Lung (tissue), 16 donors: Measurements from ENCODE around the gene TMEM123. TPM values are rescaled to one million over a fixed set of nuclear protein-coding genes. Genes with fewer than 3 reads are reported as not detected.

Source experiments
- ATAC-seq: fragments of 200-7000 bp; cut with Tn5 transposase; one replicate; pipeline ENCODE4 v1.9.1; 2020; ENCODE audit warnings: moderate number of reproducible peaks; ENCODE audit not compliant: insufficient read depth, low FRiP score
- DNase-seq, 3 donors: peaks; one replicate each; pipeline ENCODE4 v3.0.0-alpha.2; 2013 to 2017
- H3K27ac ChIP-seq, 2 donors: one replicate each; pipeline ENCODE4 v1.5.1; 2013; ENCODE audit warnings: mild to moderate bottlenecking in 2 of 2, moderate library complexity in 2 of 2, control low read depth in 1 of 2, inconsistent platforms in 1 of 2, low read depth in 1 of 2, low read length in 1 of 2
- H3K27me3 ChIP-seq, 3 donors: one replicate each; pipeline ENCODE4 v1.5.1; 2013; ENCODE audit warnings: low read length in 2 of 3; ENCODE audit not compliant: control insufficient read depth in 3 of 3, insufficient read depth in 3 of 3
- H3K36me3 ChIP-seq, 4 donors: one replicate each; pipeline ENCODE4 v1.5.1; 2013; ENCODE audit warnings: low read length in 4 of 4, mild to moderate bottlenecking in 1 of 4, moderate library complexity in 1 of 4; ENCODE audit not compliant: control insufficient read depth in 4 of 4, insufficient read depth in 4 of 4
- H3K4me1 ChIP-seq, 5 donors: one replicate each; pipeline ENCODE4 v1.5.1; 2013; ENCODE audit warnings: low read length in 5 of 5, mild to moderate bottlenecking in 2 of 5, moderate library complexity in 1 of 5; ENCODE audit not compliant: control insufficient read depth in 5 of 5, insufficient read depth in 5 of 5
- H3K4me3 ChIP-seq: one replicate; pipeline ENCODE4 v1.5.1; 2013; ENCODE audit warnings: mild to moderate bottlenecking, control low read depth, moderate library complexity
- H3K9ac ChIP-seq, 2 donors: one replicate each; pipeline ENCODE4 v1.5.1; 2013; ENCODE audit warnings: low read length in 2 of 2, control low read depth in 1 of 2; ENCODE audit not compliant: insufficient read depth in 1 of 2
- H3K9me3 ChIP-seq, 4 donors: one replicate each; pipeline ENCODE4 v1.5.1; 2013; ENCODE audit warnings: low read length in 3 of 4, mild to moderate bottlenecking in 1 of 4, moderate library complexity in 1 of 4; ENCODE audit not compliant: control insufficient read depth in 4 of 4, insufficient read depth in 3 of 4
- WGBS, 2 donors: extraction: QIAGEN DNeasy Blood & Tissue Kit; methylation state at CpG; one replicate each; pipeline ENCODE4 v1.1.7; 2013; 5-methylcytosine and 5-hydroxymethylcytosine counted together
- long read RNA-seq, 5 donors: transcript quantifications; one replicate each; lab custom pipeline, GENCODE V29; 2026
- polyA plus RNA-seq, 2 donors: library from polyadenylated mRNA; stranded (reverse); fragments of 200-250 nt; gene quantifications; one replicate each; pipeline ENCODE4 v1.2.1, GENCODE V29; 2013
- total RNA-seq, 2 donors: library from RNA; depleted of rRNA in 1 of 2; stranded (reverse); fragments of >200 nt in 1 of 2; gene quantifications; one replicate each; pipeline ENCODE4 v1.2.1, GENCODE V29; 2014 to 2021
- TF ChIP-seq, protein P1 (sequence below): IDR thresholded peaks from 2 replicates; pipeline ENCODE4 v1.5.1; 2012; ENCODE audit warnings: mild to moderate bottlenecking; ENCODE audit errors: control extremely low read depth, extremely low read depth
- donor health status: control.
- donor health status: control.
- donor health status: Bipolar disorder and iron deficiency.
- donor health status: healthy.
- donor health status: DM: yes; HTN: yes; CAD: no.

TMEM123 gene
- 100 to 1,000 TPM; 117 to 245 TPM for total RNA-seq
- polyA plus RNA-seq, result 10 to 100 TPM; 53.6 to 83.5 TPM
- long read RNA-seq, donor 1, transcript TMEM123-202 (5 exons, 3,579 nt), result major isoform, 64 of 117 reads
- long read RNA-seq, donor 1, transcript TMEM123-206 (3 exons, 549 nt), result minor isoform, 29 of 117 reads
- long read RNA-seq, donor 1, partial matches to known transcripts, result 22 of 117 reads
- long read RNA-seq, donor 1, other reads (novel, unspliced or antisense), result 0 of 117 reads
- long read RNA-seq, donor 2, transcript TMEM123-202 (5 exons, 3,579 nt), result minor isoform, 7 of 52 reads
- long read RNA-seq, donor 2, transcript TMEM123-206 (3 exons, 549 nt), result major isoform, 36 of 52 reads
- long read RNA-seq, donor 2, partial matches to known transcripts, result 8 of 52 reads
- long read RNA-seq, donor 2, other reads (novel, unspliced or antisense), result 0 of 52 reads
- long read RNA-seq, donor 3, transcript TMEM123-202 (5 exons, 3,579 nt), result major isoform, 35 of 75 reads
- long read RNA-seq, donor 3, transcript TMEM123-206 (3 exons, 549 nt), result minor isoform, 23 of 75 reads
- long read RNA-seq, donor 3, partial matches to known transcripts, result 17 of 75 reads
- long read RNA-seq, donor 3, other reads (novel, unspliced or antisense), result 0 of 75 reads
- long read RNA-seq, donor 4, transcript TMEM123-202 (5 exons, 3,579 nt), result minor isoform, 5 of 44 reads
- long read RNA-seq, donor 4, transcript TMEM123-206 (3 exons, 549 nt), result major isoform, 28 of 44 reads
- long read RNA-seq, donor 4, partial matches to known transcripts, result 11 of 44 reads
- long read RNA-seq, donor 4, other reads (novel, unspliced or antisense), result 0 of 44 reads
- long read RNA-seq, donor 5, transcript TMEM123-202 (5 exons, 3,579 nt), result major isoform, 72 of 152 reads
- long read RNA-seq, donor 5, transcript TMEM123-206 (3 exons, 549 nt), result minor isoform, 53 of 152 reads
- long read RNA-seq, donor 5, partial matches to known transcripts, result 27 of 152 reads
- long read RNA-seq, donor 5, other reads (novel, unspliced or antisense), result 0 of 152 reads

DNA sequence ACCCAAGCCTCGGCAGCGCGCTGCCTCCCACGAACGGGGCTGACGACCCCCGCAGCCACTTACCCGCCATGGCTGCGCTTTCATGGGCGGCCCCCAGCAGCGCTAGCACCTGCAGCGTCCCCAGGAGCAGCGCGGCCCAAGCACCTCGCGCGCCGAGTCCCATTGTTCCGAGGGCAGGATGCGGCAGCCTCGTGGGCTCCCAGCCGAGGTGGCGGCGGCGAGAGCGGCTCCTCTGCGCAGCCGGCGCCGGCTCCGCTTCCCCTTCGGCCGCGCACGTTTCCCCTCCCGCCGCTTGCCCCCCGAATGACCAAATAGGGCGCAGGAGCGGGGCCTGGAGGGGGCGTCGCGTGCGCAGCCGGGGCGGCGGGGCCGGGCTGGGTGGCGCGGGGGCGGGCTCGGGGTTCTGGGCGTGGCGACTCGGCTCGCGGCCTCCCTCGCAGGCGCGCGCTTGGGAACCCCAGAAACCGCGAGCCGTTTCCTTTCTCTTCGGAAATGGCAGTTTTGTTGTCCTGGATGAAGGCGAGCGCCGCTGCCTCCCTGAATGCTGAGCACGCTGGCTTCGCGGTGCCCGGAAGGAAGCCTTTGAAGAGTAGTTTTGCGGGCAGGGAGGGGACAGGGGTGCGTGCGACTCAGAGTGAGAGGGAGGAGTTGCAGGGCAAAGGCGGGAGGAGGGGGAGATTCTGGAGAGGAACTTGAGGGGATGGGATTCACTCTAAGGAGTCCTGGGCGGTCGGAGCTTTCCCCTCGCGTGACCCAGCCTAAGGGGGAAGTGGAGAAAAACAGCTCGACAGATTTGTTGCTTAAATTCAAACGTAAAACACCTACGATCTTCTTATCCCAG, at the start of gene TMEM123:
TMEM123 (minus strand) TSS at position 305 of the 841 bp plus-strand sequence; CDS start at position 163, 142 bp downstream.
- Histone ChIP-seq H3K27ac (peak within 1 kb of the TSS; percentile 72 to 94), H3K4me1 (peaks cover 0 to 26% (median 4%) of the 10 kb centered on the region in 5 donors), H3K36me3 (peaks cover 0 to 5% (median 0%) of the 10 kb centered on the region in 4 donors), H3K27me3 (no peaks in the 10 kb centered on the region), H3K9me3 (no peaks in the 10 kb centered on the region), H3K4me3 (peak within 1 kb of the TSS; percentile 90), H3K9ac (peak within 1 kb of the TSS; percentile 73 to 93)
- ATAC-seq, result peak; percentile 87
- DNase-seq, result peak; percentile 88 to 91 (median 88)
- 0% methylated on average over 58 to 83 of the region's 83 CpGs for WGBS, 2 donors
- TF ChIP-seq, protein P1, sequence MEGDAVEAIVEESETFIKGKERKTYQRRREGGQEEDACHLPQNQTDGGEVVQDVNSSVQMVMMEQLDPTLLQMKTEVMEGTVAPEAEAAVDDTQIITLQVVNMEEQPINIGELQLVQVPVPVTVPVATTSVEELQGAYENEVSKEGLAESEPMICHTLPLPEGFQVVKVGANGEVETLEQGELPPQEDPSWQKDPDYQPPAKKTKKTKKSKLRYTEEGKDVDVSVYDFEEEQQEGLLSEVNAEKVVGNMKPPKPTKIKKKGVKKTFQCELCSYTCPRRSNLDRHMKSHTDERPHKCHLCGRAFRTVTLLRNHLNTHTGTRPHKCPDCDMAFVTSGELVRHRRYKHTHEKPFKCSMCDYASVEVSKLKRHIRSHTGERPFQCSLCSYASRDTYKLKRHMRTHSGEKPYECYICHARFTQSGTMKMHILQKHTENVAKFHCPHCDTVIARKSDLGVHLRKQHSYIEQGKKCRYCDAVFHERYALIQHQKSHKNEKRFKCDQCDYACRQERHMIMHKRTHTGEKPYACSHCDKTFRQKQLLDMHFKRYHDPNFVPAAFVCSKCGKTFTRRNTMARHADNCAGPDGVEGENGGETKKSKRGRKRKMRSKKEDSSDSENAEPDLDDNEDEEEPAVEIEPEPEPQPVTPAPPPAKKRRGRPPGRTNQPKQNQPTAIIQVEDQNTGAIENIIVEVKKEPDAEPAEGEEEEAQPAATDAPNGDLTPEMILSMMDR, result no peak

- no peak for DNase-seq
- H3K9me3 ChIP-seq, result no peaks in the 10 kb centered on the region
- 76 to 79% methylated on average over 2 of the region's 2 CpGs for WGBS, 2 donors
Observed at GRCh38 chr11:102500829-102501228, 48.3 kb upstream of the TMEM123 start.

DNA sequence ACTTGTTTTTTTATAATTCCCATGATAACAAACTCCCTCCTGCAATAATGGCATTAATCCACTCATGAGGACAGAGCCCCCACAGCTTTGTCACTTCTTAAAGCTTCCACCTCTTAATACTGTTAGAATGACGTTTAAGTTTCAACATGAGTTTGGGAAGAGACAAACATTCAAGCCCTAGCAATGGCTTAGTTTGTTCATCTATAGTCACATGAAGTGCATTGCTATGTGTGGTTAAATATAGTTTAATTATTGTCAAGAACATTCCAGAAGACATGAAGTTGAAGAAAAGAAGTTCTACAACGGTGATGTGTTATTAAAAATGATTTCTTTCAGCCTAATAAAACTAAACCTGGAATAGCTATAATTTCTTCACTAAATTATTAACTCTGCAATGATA, 47.4 kb upstream of the TMEM123 start:
- Histone ChIP-seq H3K36me3 (no peaks in the 10 kb centered on the region), H3K9ac (no peak overlapping the region), H3K27me3 (no peaks in the 10 kb centered on the region), H3K9me3 (no peaks in the 10 kb centered on the region), H3K27ac (no peak overlapping the region), H3K4me1 (no peaks in the 10 kb centered on the region), H3K4me3 (no peak overlapping the region)
- TF ChIP-seq, protein P1, result no peak
- DNase-seq, result no peak
- no peak for ATAC-seq
- WGBS, 2 donors, result 23 to 36% methylated on average over 2 of the region's 2 CpGs

More at GRCh38 chr11:102500829-102501228, 48.3 kb upstream of the TMEM123 start:
- TF ChIP-seq, protein P1, result no peak
- no peak overlapping the region for H3K4me3 ChIP-seq
- no peak overlapping the region for H3K27ac ChIP-seq
- no peaks in the 10 kb centered on the region for H3K27me3 ChIP-seq
- no peaks in the 10 kb centered on the region for H3K36me3 ChIP-seq
- no peaks in the 10 kb centered on the region for H3K4me1 ChIP-seq
- no peak for ATAC-seq
- no peak overlapping the region for H3K9ac ChIP-seq
